HG02571 (cell line): ENCODE data around the gene GRAPL.
"Not testable (repeated sequence)": the region's sequence is repeated elsewhere in the genome, so short reads cannot be mapped to it uniquely, and the experiment has no call there.

ENCODE experiments used
- ATAC-seq: cut with Tn5 transposase; IDR thresholded peaks from one replicate; pipeline ENCODE4 v1.9.1; 2021; ENCODE audit warnings: mild to moderate bottlenecking, moderate library complexity; ENCODE audit not compliant: unreplicated experiment

Gene GRAPL

DNA sequence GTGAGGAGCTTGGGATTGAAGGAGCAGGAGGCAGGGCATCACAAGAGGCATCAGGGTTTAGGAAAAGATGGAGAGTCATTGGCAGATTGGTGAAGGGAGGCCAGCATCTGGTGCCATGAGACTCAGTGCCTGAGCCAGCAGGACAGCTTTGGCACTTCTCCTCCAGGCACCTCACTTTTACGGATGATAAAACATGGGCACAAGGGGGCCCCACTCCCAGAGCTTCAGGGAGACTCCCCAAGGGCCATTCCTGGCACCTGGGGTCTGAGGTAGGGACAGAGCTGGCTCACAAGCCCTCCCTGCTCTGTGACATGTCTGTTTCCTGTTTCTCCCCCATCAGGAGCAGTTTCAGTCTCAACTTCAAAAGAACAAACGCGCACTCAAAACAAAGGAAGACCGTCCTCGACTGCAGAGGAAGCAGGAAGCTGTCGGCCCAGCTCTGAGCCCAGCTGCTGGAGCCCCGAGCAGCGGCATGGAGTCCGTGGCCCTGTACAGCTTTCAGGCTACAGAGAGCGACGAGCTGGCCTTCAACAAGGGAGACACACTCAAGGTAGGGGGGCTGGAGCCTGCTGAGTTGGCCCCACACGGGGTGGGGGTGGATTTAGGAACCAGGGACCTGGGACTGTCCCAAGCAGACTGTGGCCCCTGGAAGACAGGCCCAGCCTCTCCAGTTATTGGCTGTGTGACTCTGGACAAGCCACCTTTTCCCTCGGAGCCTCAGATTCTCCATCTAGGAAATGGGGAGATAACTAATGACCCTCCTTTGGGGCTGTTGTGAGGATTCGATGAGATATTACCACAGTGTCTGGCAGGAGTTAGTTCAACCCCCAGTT lies at the start of gene GRAPL:
Gene GRAPL, plus strand, starts transcription at position 442 of the 833 bp plus-strand sequence. Its CDS starts 31 bp downstream, at position 473.
- not testable (repeated sequence) for ATAC-seq

DNA sequence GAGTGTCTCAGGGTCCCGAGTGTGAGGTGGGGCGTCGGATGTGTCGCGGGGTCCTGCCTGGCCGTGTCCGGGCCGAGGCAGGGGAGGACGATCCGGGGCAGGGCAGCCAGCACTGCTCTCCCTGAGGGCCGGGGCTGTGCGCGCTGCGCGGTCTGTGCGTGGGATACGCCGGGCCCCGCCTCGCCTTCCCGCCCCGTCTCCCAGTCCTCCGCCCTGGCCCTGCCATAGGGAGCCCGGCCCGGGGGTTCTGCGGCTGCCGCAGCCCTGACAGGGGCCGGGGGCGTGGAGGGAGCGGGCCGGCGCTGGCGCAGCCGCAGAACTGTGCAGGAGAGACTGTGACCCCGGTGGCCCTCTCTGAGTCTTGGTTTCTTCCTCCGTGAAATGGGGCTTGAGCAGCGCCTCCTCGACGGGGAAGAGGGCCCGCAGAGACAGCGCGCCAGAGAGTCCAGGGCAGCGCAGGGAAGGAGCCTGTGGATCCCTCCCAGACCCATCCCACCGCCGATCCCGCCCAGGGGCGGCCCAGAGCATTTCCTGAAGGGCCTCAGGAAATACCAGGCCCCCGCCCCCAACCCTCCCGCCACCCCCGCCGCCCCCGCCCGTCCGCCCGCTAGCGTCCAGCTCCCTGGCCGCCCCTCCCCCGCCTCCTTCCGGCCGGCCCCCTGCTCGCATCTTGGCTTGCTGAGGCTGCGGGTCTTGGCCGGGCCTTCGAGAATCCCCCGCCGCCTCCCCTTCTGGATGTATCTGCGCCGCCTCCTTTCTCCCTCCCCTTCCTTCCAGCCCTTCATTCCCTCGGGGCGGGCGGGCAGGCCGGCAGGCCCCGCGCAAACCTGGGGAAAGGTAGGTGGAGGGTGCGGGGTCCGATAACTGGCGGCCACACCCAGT lies 38.3 kb upstream of the GRAPL start:
- not testable (repeated sequence) for ATAC-seq

DNA sequence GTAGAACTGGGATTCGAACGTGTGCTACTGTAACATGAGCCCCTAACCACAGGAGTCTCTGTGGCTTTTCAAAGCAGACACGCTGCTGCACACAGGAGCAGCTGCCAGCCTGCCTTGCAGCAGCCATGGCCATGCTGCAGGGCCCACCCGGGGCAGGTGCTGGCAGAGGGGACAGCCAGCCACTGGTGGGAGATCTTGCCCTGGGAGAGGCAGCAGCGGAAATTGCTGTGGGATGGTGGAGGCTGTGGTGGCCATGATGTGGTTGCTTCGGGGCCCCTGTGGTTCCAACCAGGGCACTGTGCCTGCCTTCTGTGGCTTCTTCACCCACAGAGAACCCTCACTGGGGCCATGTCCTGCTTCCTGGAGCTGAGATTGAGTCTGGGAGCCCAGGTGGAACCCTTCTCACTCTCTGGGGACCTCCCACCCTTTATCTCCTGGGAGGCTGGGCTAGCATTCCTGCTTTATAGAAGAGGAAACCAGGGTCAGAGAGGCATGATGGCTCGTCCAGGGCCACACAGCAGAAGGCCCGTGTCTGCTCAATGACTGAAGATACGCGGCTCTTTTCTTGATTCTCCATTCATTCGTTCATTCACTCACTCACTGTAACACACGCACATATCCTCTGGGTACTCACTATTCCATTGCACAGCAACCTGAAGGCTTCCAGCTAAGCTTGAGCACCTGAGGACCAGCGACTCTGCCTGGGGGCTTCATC lies 37.2 kb upstream of the GRAPL start:
- ATAC-seq: not testable (repeated sequence)

DNA sequence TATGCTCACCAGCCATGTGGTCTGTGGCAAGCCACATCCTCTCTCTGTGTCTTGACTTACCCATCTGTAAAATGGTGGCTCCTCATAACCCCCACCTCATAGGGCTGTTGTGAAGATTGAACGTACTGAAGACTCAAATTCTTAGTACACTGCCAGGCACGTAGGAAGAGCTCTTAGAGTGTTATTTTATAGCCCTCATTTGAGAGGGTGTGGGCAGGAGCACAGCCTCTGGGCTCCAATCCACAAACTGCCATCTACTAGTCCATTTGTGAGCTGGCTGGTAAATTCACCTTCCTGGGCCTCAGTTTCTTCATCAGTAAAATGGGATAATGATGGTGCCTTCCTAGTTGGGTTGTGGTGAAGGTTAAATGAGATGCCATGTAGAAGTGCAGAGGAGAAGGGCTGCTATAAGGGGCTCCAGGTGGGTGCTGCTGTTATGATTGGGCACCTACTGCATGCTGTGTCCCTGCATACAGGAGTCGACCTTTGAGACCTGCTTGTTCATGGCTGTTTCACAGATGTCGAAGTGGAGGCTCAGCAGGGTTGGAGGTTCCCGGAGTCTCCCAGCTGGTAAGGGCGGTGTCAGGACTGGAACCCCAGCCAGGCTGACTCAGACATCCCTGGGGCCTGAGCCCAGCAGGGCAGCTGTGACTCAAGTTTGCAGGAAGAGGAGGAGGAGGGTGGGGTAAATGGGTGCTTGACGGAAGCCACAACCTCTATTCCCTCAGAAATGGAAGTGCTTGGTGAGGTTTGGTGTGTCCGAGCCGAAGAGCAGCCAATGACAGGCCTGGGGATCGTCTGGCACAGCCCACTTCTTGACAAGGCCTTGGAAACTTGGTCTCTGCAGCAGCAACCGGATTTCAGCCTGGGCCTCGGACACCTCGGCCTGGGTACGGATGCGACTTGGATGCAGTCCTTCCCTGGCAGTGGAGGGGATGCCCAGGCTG lies 34.4 kb upstream of the GRAPL start:
- not testable (repeated sequence) for ATAC-seq

DNA sequence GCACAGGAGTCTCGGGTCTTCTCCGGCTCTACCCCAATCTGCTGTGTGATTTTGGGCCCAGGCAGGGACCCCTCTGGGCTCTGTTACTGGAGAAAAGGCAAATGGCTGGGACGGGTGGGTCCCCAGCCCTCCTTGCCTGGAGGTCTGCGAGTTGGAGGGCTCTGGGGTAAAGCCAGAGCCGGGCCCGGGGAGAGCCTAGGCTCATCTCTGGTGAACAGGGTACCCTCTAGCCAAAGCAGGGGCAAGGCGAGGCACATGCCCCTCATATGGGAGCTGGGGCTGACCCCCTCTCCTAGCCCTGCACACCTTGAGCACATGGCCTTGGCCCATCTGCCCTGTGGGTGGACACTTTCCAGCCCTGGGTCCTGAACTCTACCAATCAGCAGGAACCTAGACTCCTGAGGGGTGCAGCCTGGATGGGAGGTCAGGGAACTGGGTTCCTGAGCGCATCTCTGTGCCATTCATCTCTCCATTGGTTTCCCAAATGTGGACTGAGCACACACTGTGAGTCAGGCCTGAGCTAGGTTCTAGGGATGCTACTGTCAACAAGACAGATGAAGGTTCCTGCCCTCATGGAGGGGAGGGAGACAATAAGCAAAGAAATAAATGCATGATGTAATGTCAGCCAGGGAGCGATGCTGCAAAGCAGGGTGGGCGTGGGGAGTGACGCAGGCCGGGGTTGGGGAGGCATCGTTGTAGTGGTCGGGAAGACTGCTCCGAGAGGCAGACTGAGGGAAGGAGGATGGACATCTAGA lies 33.5 kb upstream of the GRAPL start:
- ATAC-seq: not testable (repeated sequence)

DNA sequence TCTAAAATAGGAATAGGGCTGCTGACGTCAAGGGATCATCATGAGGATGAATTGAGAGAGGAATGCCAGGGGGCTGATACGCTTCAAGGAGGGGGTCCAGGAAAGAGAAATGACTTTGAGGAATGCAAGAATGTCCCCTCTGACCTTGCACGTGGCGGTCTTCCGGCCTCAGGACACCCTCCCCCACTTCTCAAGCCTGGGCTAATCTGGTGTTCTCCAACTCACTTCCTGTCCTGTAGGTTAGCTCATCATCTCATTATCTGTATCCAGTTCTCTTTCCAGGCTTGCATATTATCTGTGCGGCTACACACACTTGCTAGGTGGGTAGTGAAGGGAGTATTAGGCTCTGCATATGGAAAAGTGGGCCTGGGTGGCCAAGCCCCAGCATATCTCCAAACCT lies 18.9 kb upstream of the GRAPL start:
- ATAC-seq: not testable (repeated sequence)

DNA sequence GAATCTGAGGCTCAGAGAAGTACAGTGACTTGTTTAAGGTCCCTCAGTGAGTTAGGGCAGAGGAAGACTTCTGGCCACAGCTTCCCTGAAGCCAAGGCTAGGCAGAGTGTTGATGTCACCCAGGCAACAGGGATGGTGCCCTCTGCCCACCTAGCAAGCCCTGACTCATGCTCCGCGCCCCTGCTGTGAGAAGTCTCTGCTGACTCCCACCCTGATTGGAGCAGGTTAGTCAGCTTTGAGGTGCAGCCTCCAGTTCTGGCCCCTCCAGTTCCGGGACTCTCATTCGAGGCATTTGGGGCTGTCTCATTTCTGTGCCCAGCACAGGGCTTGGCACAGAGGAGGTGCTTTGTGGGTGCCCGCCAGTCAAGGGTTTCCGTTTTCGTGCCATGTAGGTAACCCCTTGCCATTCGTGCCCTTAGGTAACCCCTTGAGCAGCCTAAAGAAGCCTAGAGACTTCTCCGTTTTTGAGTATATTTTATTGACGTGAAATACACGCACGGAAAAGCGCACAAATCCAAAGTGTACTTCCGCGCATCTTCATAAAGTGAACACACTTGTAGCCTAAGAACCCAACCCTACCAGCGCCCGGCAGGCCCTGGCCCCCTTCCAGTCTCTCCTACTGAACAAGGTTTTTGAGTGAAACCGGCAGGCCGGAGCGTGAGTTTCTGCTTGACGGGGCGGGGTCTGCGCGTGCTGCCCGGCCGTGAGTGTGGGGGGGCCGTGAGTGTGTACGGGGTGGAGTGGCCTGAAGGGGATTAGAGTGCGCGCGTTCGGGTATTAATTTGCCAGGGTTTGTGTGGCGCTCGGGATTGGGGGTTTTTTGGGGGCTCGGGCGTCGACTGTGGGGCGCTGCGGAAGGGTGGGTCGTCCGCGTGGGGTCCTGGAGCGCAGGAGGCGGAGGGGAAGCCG lies 16.9 kb upstream of the GRAPL start:
- peak; percentile 23 for ATAC-seq

DNA sequence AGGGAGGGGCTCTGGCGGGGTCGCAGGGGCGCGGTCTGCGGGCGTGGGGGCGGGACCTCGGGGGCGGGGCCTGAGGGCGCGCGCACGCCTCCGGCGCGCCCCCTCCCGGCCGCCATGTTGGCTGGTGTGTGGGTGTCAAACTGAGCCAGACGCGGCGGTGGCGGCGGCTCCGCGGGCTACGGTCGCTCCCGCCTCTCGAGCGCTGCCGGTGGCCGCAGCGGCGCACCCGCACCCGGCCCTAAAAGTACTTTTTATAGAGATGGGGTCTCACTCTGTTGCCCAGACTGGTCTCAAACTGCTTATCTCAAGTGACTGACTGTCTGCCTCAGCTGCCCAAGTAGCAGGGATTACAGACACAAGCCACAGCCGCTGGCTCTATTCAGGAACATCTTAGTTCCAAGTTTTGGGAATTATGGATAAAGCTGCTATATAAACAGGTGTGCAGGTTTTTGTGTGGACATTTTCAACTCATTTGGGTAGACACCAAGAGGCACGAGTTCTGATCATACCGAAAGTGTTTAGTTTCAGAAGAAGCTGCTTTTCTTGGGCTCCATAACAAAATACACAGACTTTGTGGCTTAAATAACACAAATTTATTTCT lies 16.2 kb upstream of the GRAPL start:
- peak; percentile 81 for ATAC-seq

DNA sequence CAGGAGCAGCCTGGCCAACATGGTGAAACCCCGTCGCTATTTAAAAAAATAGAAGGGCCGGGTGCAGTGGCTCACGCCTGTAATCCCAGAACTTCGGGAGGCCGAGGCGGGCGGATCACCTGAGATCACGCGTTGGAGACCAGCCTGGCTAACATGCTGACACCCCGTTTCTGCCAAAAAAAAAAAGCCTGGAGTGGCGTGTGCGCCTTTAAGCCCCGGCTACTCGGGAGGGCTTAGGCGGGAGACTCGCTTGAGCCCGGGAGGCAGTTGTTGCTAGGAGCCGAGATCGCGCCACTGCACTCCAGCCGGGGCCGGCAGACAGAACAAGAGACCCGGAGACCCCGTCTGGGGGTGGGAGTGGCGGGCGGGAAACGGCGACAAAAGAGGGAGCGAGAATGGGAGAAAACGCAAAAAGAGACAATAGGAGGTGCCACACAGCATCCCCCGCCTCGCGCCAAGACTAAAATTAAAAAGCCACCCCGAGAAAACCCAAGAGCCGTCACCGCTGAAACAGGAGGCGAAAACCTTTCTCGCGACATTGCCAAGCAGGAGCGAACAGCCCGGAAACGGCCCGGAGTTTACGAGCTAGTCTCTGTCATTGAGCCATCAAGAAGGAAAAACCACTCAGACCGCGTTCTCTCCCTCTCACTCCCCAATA lies 15.5 kb upstream of the GRAPL start:
- ATAC-seq: peak; percentile 11

DNA sequence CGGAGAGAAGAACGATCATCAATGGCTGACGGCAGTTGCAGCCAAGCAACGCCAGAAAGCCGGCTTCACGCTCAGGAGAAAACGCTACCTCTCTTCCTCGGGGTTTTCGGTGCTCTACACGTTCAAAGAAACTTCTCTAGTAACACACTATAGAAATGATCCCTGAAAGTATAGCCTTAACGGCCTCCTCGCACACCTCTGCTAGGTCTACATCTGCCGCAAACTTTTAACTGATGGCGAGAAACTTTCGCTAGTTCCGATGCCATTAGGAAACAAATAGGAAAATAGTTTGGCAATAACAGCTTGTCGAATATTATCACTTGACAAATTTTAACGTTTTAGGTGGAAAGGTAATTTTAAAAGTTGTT lies 14.9 kb upstream of the GRAPL start:
- ATAC-seq: not testable (repeated sequence)

DNA sequence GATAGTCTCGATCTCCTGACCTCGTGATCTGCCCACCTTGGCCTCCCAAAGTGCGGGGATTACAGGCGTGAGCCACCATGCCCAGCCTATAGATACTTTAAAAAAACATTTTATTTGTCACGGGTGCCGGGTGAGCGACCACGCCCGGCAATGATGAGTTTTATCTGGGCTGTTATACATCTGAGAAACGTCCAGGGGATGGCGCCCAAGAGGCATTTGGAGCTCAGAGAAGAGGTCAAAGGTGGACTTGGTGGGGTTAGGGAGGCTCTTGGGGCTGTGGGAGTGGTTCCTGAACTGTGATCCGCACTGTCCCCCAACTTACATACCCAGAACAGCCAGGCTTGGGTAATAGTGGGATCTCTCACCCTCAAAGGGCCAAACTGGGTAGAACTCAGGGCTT lies 8.7 kb upstream of the GRAPL start:
- not testable (repeated sequence) for ATAC-seq

DNA sequence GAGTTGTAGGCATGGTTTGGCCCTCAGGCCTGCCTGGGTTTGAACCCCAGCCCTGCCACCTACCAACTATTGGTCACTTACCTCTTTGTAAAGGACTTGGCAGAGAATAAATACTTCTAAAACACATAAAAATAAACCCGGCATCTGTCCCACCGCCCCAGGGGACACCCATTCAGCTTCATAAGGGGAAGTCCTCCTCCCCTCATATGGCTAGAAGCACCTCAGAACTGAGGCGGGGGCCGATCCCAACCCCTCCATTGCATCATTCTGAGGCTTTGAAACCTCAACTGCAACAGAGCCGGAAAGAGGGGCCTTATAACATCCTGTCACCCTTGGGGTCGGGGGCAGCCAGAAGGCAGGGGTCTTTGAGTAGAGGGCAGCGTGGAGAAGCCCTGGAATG lies 2.1 kb upstream of the GRAPL start:
- not testable (repeated sequence) for ATAC-seq

DNA sequence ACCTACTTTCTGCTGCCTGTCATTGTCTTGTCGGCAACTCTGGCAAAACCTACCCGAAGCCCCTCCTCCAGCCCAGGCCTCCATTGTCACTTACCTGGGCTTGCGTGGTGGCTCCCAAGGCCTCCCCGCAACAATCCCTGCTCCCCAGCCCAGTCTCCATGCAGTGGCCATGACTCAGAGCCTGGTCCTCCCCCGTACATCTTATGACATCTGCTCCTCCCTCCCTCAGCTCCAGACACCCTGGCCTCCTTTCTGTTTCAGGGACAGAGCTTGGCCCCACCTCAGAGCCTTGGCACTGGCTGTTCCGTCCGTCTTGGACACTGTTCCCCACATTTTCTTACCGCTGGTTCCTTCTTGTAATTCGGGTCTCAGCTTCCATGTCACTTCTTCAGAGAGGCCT lies 2.1 kb downstream of the GRAPL start:
- ATAC-seq: not testable (repeated sequence)

DNA sequence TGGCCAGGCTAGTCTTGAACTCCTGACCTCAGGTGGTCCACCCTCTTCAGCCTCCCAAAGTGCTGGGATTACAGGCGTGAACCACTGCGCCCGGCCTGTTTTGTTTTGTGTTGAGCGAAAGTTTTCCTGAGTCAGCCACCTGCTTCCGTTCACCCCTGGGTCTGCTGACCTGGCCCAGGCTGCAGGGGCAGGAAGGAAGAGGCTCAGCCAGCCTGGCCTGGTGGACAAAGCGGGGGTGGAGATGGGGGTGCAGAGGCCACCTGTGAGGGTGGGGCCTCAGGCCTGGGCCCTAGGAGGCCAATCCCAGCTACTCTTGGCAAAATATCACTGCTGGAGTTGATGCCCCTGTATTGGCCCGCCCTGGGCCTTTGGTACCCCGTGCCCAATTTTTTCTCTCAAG lies 3.7 kb downstream of the GRAPL start:
- not testable (repeated sequence) for ATAC-seq

DNA sequence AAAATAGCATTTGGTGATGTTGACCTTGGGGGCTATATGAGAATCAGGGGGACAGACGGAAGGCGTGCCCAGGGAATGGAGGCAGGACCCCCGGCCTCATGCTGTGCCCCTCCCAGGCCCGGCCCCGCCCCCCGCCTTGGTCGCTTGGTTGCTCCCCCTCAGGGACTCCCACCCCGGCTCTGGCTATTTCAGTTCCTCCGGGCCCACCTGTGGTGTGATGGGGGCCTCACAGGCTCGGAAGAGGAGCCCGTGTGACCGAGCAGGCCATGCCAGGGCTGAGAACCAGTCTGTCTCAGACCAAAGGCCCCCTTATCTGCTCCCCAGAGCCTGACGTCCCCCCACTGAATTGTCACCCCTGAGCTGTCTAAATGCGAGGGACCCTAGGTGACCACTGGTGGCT lies 4.4 kb downstream of the GRAPL start:
- ATAC-seq: not testable (repeated sequence)

DNA sequence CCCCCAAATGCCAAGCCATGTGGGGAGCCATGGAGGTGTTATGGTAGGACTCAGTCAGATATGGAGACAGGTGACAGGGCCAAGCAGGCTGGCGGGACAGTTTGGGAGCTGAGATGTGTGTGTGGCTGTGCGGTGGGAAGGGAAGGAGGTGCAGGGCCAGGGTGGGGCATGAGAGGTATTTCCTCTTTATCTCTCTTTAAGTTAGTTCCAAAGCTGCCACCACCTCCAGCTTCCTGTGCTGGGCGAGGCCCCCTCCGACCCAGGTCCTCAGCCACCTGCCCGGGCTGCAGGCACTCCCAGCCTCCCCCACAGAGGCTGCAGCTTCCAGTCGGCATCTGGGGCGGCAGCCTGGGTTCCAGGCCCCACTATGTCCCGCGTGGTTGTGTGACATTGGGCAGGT lies 6.4 kb downstream of the GRAPL start:
- ATAC-seq: not testable (repeated sequence)

DNA sequence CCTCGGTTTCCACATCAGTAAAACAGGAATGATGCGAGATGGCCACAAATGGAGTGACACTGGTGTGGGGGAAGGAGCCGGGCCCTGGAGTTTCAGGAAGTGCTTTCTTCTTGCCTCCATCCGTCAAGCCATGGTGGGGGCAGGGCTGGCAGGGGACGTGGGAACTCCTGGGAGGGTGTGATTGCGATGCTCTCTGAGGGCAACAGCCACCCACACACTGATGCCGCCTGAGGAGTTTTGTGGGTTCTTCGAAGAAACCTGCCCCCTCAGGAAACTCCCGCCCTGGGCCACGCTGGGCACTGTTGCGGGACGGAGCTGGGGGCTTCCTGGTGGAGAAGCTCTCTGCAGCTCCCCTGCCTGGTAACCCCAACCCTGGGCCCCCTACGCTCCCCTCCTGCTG lies 8.0 kb downstream of the GRAPL start:
- not testable (repeated sequence) for ATAC-seq
